HG02943 (cell line): ENCODE results near the gene ITPKC.

ENCODE experiments used
- ATAC-seq: cut with Tn5 transposase; IDR thresholded peaks from one replicate; pipeline ENCODE4 v1.9.1; 2021; ENCODE audit warnings: mild to moderate bottlenecking, low read depth, moderate library complexity; ENCODE audit not compliant: unreplicated experiment

ITPKC gene

GRCh38 chr19:40716482-40717324, at the start of gene ITPKC, which contains the start of gene COQ8B:
Gene ITPKC (plus strand): TSS chr19:40717112. CDS start chr19:40717136, 24 bp downstream.
Gene COQ8B (minus strand): TSS chr19:40716886. CDS start chr19:40714632, 2,254 bp downstream.
- peak; percentile 56 for ATAC-seq

- ATAC-seq: no peak
These were observed 49.3 kb upstream of the ITPKC start for GRCh38 chr19:40667602-40668001.

GRCh38 chr19:40668991-40669614, 47.8 kb upstream of the ITPKC start:
- no peak for ATAC-seq

- no peak for ATAC-seq
These were observed 45.5 kb upstream of the ITPKC start for GRCh38 chr19:40671404-40671803.

GRCh38 chr19:40672038-40672437, 44.9 kb upstream of the ITPKC start:
- ATAC-seq: no peak

- ATAC-seq: no peak
These were observed 44.2 kb upstream of the ITPKC start for GRCh38 chr19:40672573-40673299.

- no peak for ATAC-seq
These were observed 43.5 kb upstream of the ITPKC start for GRCh38 chr19:40673397-40673796.

GRCh38 chr19:40674291-40674690, 42.6 kb upstream of the ITPKC start:
- ATAC-seq: no peak

- no peak for ATAC-seq
These were observed 39.8 kb upstream of the ITPKC start for GRCh38 chr19:40677156-40677555.

- ATAC-seq: no peak
These were observed 35.9 kb upstream of the ITPKC start for GRCh38 chr19:40681039-40681438.

GRCh38 chr19:40682431-40682964, 34.4 kb upstream of the ITPKC start:
- ATAC-seq: no peak

GRCh38 chr19:40683437-40683836, 33.5 kb upstream of the ITPKC start:
- no peak for ATAC-seq

GRCh38 chr19:40684280-40684679, 32.6 kb upstream of the ITPKC start:
- no peak for ATAC-seq

GRCh38 chr19:40685016-40685526, 31.8 kb upstream of the ITPKC start:
- ATAC-seq: no peak

- no peak for ATAC-seq
These were observed 31.3 kb upstream of the ITPKC start for GRCh38 chr19:40685563-40685962.

GRCh38 chr19:40686882-40687524, 29.9 kb upstream of the ITPKC start:
- ATAC-seq: no peak

GRCh38 chr19:40687525-40688016, 29.3 kb upstream of the ITPKC start:
- no peak for ATAC-seq

GRCh38 chr19:40688309-40688708, 28.6 kb upstream of the ITPKC start:
- no peak for ATAC-seq

- ATAC-seq: no peak
These were observed 27.9 kb upstream of the ITPKC start for GRCh38 chr19:40688987-40689338.
